GM06990 (cell line): Measurements from ENCODE around the gene NETO2.
A peak's percentile ranks its signal among the peaks of the same experiment; 100 is the strongest.

Experiments
- DNase-seq: peaks from one replicate; pipeline ENCODE4 v3.0.0-alpha.2; 2011; ENCODE audit not compliant: insufficient read length; ENCODE audit errors: extremely low read depth
- H3K27me3 ChIP-seq: replicated peaks from 2 replicates; pipeline ENCODE4 v1.6.0; 2011; ENCODE audit warnings: low read length; ENCODE audit not compliant: control insufficient read depth, insufficient read depth
- H3K36me3 ChIP-seq: 2 replicates; pipeline ENCODE4 v1.5.1; 2011; ENCODE audit warnings: low read length; ENCODE audit not compliant: control insufficient read depth, insufficient read depth
- H3K4me3 ChIP-seq: replicated peaks from 2 replicates; pipeline ENCODE4 v1.5.1; 2011; ENCODE audit warnings: low read depth, mild to moderate bottlenecking, control low read depth, low read length
- CTCF ChIP-seq: IDR thresholded peaks from 2 replicates; pipeline ENCODE4 v1.5.1; 2011; ENCODE audit warnings: low read length, control low read depth, mild to moderate bottlenecking, inconsistent platforms; ENCODE audit not compliant: insufficient read depth, poor library complexity, severe bottlenecking

The NETO2 gene

GRCh38 chr16:47081115-47081514, 62.6 kb downstream of the NETO2 start:
- TF ChIP-seq CTCF: no peak
- Histone ChIP-seq H3K27me3 (no peaks in the 10 kb centered on the region), H3K36me3 (no peaks in the 10 kb centered on the region; the same call in none of the 2 replicates), H3K4me3 (no peak overlapping the region)
- DNase-seq: no peak

GRCh38 chr16:47079860-47080259, 63.9 kb downstream of the NETO2 start:
- no peaks in the 10 kb centered on the region for H3K27me3 ChIP-seq
- TF ChIP-seq CTCF: no peak
- no peak for DNase-seq
- no peak overlapping the region for H3K4me3 ChIP-seq
- H3K36me3 ChIP-seq: no peaks in the 10 kb centered on the region; the same call in none of the 2 replicates

GRCh38 chr16:47073223-47074155, 70.3 kb downstream of the NETO2 start:
- TF ChIP-seq CTCF: no peak
- DNase-seq: peak; percentile 13
- H3K36me3 ChIP-seq: no peaks in the 10 kb centered on the region
- no peak overlapping the region for H3K4me3 ChIP-seq
- no peaks in the 10 kb centered on the region for H3K27me3 ChIP-seq

GRCh38 chr16:47072158-47072557, 71.6 kb downstream of the NETO2 start:
- Histone ChIP-seq H3K36me3 (no peaks in the 10 kb centered on the region), H3K27me3 (no peaks in the 10 kb centered on the region), H3K4me3 (no peak overlapping the region)
- no peak for DNase-seq
- TF ChIP-seq CTCF: no peak

- H3K4me3 ChIP-seq: no peak overlapping the region
- TF ChIP-seq CTCF: no peak
- DNase-seq: no peak
- no peaks in the 10 kb centered on the region for H3K36me3 ChIP-seq
- no peaks in the 10 kb centered on the region for H3K27me3 ChIP-seq
These were observed 73.7 kb downstream of the NETO2 start for GRCh38 chr16:47069841-47070584.
